ENCODE results near the gene COL27A1. TPM values are rescaled to one million over a fixed set of nuclear protein-coding genes. Genes with fewer than 3 reads are reported as not detected.

COL27A1 gene
- total and polyA plus RNA-seq, 4 donors, result 1.9 to 59.4 (median 45.6) TPM

GRCh38 chr9:114176624-114177291 lies 21.4 kb downstream of the COL27A1 start:
- no peak for ATAC-seq (ENCODE audit: low FRiP score)
- intact Hi-C loops (cut with DNase I), result loop anchor here in 1 of 2 donors (5.0 kb wide), 1 partner anchor 36 kb away; no protein-coding TSS in a partner anchor
- H3K36me3 ChIP-seq (ENCODE audit: control insufficient read depth in 1 of 2, insufficient read depth in 2 of 2, low read length in 1 of 2), result no peaks in the 10 kb centered on the region
- DNase-seq, result peak in 1 of 2 donors; percentile 57
- H3K4me3 ChIP-seq (ENCODE audit: low read length in 2 of 2), result no peak overlapping the region
- peaks cover 7 to 12% of the 10 kb centered on the region in 2 donors for H3K4me1 ChIP-seq (ENCODE audit: control insufficient read depth in 1 of 2, insufficient read depth in 2 of 2, low read length in 2 of 2)
- no peaks in the 10 kb centered on the region for H3K9me3 ChIP-seq (ENCODE audit: control insufficient read depth, low read length)
- H3K27ac ChIP-seq (ENCODE audit: low read depth in 1 of 2, low read length in 2 of 2), result peak overlapping the region; percentile 0 to 49
- H3K27me3 ChIP-seq (ENCODE audit: control insufficient read depth in 1 of 2, insufficient read depth in 2 of 2, low read length in 1 of 2), result no peaks in the 10 kb centered on the region
- WGBS, 2 donors, result 20 to 26% methylated on average over 11 of the region's 11 CpGs

GRCh38 chr9:114177423-114178064 lies 22.2 kb downstream of the COL27A1 start:
- DNase-seq, result peak in 1 of 2 donors; percentile 11
- 12 to 21% methylated on average over 6 of the region's 6 CpGs for WGBS, 2 donors

GRCh38 chr9:114178076-114178475 lies 22.7 kb downstream of the COL27A1 start:
- 33 to 34% methylated on average over 8 of the region's 8 CpGs for WGBS, 2 donors
- H3K4me1 ChIP-seq (ENCODE audit: control insufficient read depth in 1 of 2, insufficient read depth in 2 of 2, low read length in 2 of 2), result peaks cover 7 to 12% of the 10 kb centered on the region in 2 donors
- intact Hi-C loops (cut with DNase I), result loop anchor here in 1 of 2 donors (5.0 kb wide), 1 partner anchor 34 kb away; no protein-coding TSS in a partner anchor
- H3K9me3 ChIP-seq (ENCODE audit: control insufficient read depth, low read length), result no peaks in the 10 kb centered on the region
- no peaks in the 10 kb centered on the region for H3K36me3 ChIP-seq (ENCODE audit: control insufficient read depth in 1 of 2, insufficient read depth in 2 of 2, low read length in 1 of 2)
- H3K4me3 ChIP-seq (ENCODE audit: low read length in 2 of 2), result no peak overlapping the region
- H3K27me3 ChIP-seq (ENCODE audit: control insufficient read depth in 1 of 2, insufficient read depth in 2 of 2, low read length in 1 of 2), result no peaks in the 10 kb centered on the region
- no peak for ATAC-seq (ENCODE audit: low FRiP score)
- H3K27ac ChIP-seq (ENCODE audit: low read depth in 1 of 2, low read length in 2 of 2), result peak overlapping the region; percentile 9 to 38
- DNase-seq, result peak in 1 of 2 donors; percentile 51

More at GRCh38 chr9:114177423-114178064, 22.2 kb downstream of the COL27A1 start:
- intact Hi-C loops (cut with DNase I), result loop anchor here in 1 of 2 donors (5.0 kb wide), 1 partner anchor 35 kb away; no protein-coding TSS in a partner anchor
- no peak overlapping the region for H3K4me3 ChIP-seq (ENCODE audit: low read length in 2 of 2)
- H3K36me3 ChIP-seq (ENCODE audit: control insufficient read depth in 1 of 2, insufficient read depth in 2 of 2, low read length in 1 of 2), result no peaks in the 10 kb centered on the region
- H3K9me3 ChIP-seq (ENCODE audit: control insufficient read depth, low read length), result no peaks in the 10 kb centered on the region
- peaks cover 7 to 12% of the 10 kb centered on the region in 2 donors for H3K4me1 ChIP-seq (ENCODE audit: control insufficient read depth in 1 of 2, insufficient read depth in 2 of 2, low read length in 2 of 2)
- H3K27me3 ChIP-seq (ENCODE audit: control insufficient read depth in 1 of 2, insufficient read depth in 2 of 2, low read length in 1 of 2), result no peaks in the 10 kb centered on the region
- peak overlapping the region in 1 of 2 donors; percentile 38 for H3K27ac ChIP-seq (ENCODE audit: low read depth in 1 of 2, low read length in 2 of 2)
- ATAC-seq (ENCODE audit: low FRiP score), result no peak

- Histone ChIP-seq H3K4me3 (ENCODE audit: low read length in 2 of 2) (no peak overlapping the region), H3K9me3 (ENCODE audit: control insufficient read depth, low read length) (no peaks in the 10 kb centered on the region), H3K27me3 (ENCODE audit: control insufficient read depth in 1 of 2, insufficient read depth in 2 of 2, low read length in 1 of 2) (no peaks in the 10 kb centered on the region), H3K27ac (ENCODE audit: low read depth in 1 of 2, low read length in 2 of 2) (peak overlapping the region; percentile 47 to 89), H3K4me1 (ENCODE audit: control insufficient read depth in 1 of 2, insufficient read depth in 2 of 2, low read length in 2 of 2) (peaks cover 7 to 12% of the 10 kb centered on the region in 2 donors), H3K36me3 (ENCODE audit: control insufficient read depth in 1 of 2, insufficient read depth in 2 of 2, low read length in 1 of 2) (no peaks in the 10 kb centered on the region)
- WGBS, 2 donors, result 6 to 8% methylated on average over 10 of the region's 10 CpGs
- DNase-seq (peak; percentile 82 to 88), ATAC-seq (ENCODE audit: low FRiP score) (peak; percentile 78)
- intact Hi-C loops (cut with DNase I), result loop anchor here in 1 of 2 donors (5.0 kb wide), 1 partner anchor 33 kb away; no protein-coding TSS in a partner anchor
Observed at GRCh38 chr9:114178756-114179450, 23.6 kb downstream of the COL27A1 start.

GRCh38 chr9:114179516-114179915 lies 24.2 kb downstream of the COL27A1 start:
- no peak for ATAC-seq (ENCODE audit: low FRiP score)
- WGBS, 2 donors, result 10 to 56% methylated on average over 1 to 2 of the region's 2 CpGs
- peaks cover 7 to 12% of the 10 kb centered on the region in 2 donors for H3K4me1 ChIP-seq (ENCODE audit: control insufficient read depth in 1 of 2, insufficient read depth in 2 of 2, low read length in 2 of 2)
- H3K9me3 ChIP-seq (ENCODE audit: control insufficient read depth, low read length), result no peaks in the 10 kb centered on the region
- DNase-seq, result no peak
- intact Hi-C loops (cut with DNase I), result loop anchor here in 1 of 2 donors (5.0 kb wide), 1 partner anchor 33 kb away; no protein-coding TSS in a partner anchor
- no peak overlapping the region for H3K4me3 ChIP-seq (ENCODE audit: low read length in 2 of 2)
- no peaks in the 10 kb centered on the region for H3K36me3 ChIP-seq (ENCODE audit: control insufficient read depth in 1 of 2, insufficient read depth in 2 of 2, low read length in 1 of 2)
- H3K27me3 ChIP-seq (ENCODE audit: control insufficient read depth in 1 of 2, insufficient read depth in 2 of 2, low read length in 1 of 2), result no peaks in the 10 kb centered on the region
- peak overlapping the region in 1 of 2 donors; percentile 89 for H3K27ac ChIP-seq (ENCODE audit: low read depth in 1 of 2, low read length in 2 of 2)

- no peak overlapping the region for H3K4me3 ChIP-seq (ENCODE audit: low read length in 2 of 2)
- no peaks in the 10 kb centered on the region for H3K36me3 ChIP-seq (ENCODE audit: control insufficient read depth in 1 of 2, insufficient read depth in 2 of 2, low read length in 1 of 2)
- peak overlapping the region; percentile 58 to 78 for H3K27ac ChIP-seq (ENCODE audit: low read depth in 1 of 2, low read length in 2 of 2)
- H3K4me1 ChIP-seq (ENCODE audit: control insufficient read depth in 1 of 2, insufficient read depth in 2 of 2, low read length in 2 of 2), result peaks cover 7 to 12% of the 10 kb centered on the region in 2 donors
- intact Hi-C loops (cut with DNase I), result no loop called here
- H3K27me3 ChIP-seq (ENCODE audit: control insufficient read depth in 1 of 2, insufficient read depth in 2 of 2, low read length in 1 of 2), result no peaks in the 10 kb centered on the region
- WGBS, 2 donors, result 3 to 5% methylated on average over 14 of the region's 14 CpGs
- ATAC-seq (ENCODE audit: low FRiP score) (no peak), DNase-seq (peak in 1 of 2 donors; percentile 67)
- H3K9me3 ChIP-seq (ENCODE audit: control insufficient read depth, low read length), result no peaks in the 10 kb centered on the region
Observed at GRCh38 chr9:114180696-114181606, 25.6 kb downstream of the COL27A1 start.

- peaks cover 7 to 12% of the 10 kb centered on the region in 2 donors for H3K4me1 ChIP-seq (ENCODE audit: control insufficient read depth in 1 of 2, insufficient read depth in 2 of 2, low read length in 2 of 2)
- no peak overlapping the region for H3K4me3 ChIP-seq (ENCODE audit: low read length in 2 of 2)
- H3K27ac ChIP-seq (ENCODE audit: low read depth in 1 of 2, low read length in 2 of 2), result peak overlapping the region; percentile 58 to 78
- WGBS, 2 donors, result 42 to 57% methylated on average over 9 of the region's 9 CpGs
- intact Hi-C loops (cut with DNase I), result no loop called here
- DNase-seq (peak in 1 of 2 donors; percentile 39), ATAC-seq (ENCODE audit: low FRiP score) (no peak)
- no peaks in the 10 kb centered on the region for H3K9me3 ChIP-seq (ENCODE audit: control insufficient read depth, low read length)
- H3K27me3 ChIP-seq (ENCODE audit: control insufficient read depth in 1 of 2, insufficient read depth in 2 of 2, low read length in 1 of 2), result no peaks in the 10 kb centered on the region
- H3K36me3 ChIP-seq (ENCODE audit: control insufficient read depth in 1 of 2, insufficient read depth in 2 of 2, low read length in 1 of 2), result no peaks in the 10 kb centered on the region
Observed at GRCh38 chr9:114181607-114182409, 26.5 kb downstream of the COL27A1 start.
